Neuronal stem cell (in vitro differentiated cells): ENCODE measurements around the gene SEC24C.
"Not testable (repeated sequence)": the region's sequence is repeated elsewhere in the genome, so short reads cannot be mapped to it uniquely, and the experiment has no call there.

Experiments used
- DNase-seq: peaks from one replicate; pipeline ENCODE4 v3.0.0-alpha.2; 2013; ENCODE audit warnings: low spot score
- H2AFZ ChIP-seq: one replicate; pipeline ENCODE4 v1.6.1; 2013; ENCODE audit warnings: mild to moderate bottlenecking, low read length, inconsistent platforms
- H2AK5ac ChIP-seq: 2 replicates; pipeline ENCODE4 v1.6.1; 2013; ENCODE audit warnings: low read depth, mild to moderate bottlenecking, inconsistent platforms, low read length, moderate library complexity, mixed read lengths
- H2BK120ac ChIP-seq: 2 replicates; pipeline ENCODE4 v1.6.1; 2013; ENCODE audit warnings: low read depth, mild to moderate bottlenecking, inconsistent platforms, low read length, moderate library complexity, mixed read lengths
- H2BK12ac ChIP-seq: one replicate; pipeline ENCODE4 v1.6.1; 2013; ENCODE audit warnings: low read length, inconsistent platforms
- H2BK15ac ChIP-seq: 2 replicates; pipeline ENCODE4 v1.6.1; 2013; ENCODE audit warnings: mild to moderate bottlenecking, low read length, inconsistent platforms, mixed read lengths
- H2BK5ac ChIP-seq: one replicate; pipeline ENCODE4 v1.6.1; 2013; ENCODE audit warnings: inconsistent platforms, mild to moderate bottlenecking, low read length, moderate library complexity
- H3K14ac ChIP-seq: one replicate; pipeline ENCODE4 v1.6.1; 2013; ENCODE audit warnings: low read length, inconsistent platforms
- H3K18ac ChIP-seq: 2 replicates; pipeline ENCODE4 v1.6.1; 2013; ENCODE audit warnings: low read length, inconsistent platforms
- H3K23ac ChIP-seq: 2 replicates; pipeline ENCODE4 v1.6.1; 2013; ENCODE audit warnings: low read depth, mild to moderate bottlenecking, mixed read lengths, low read length, inconsistent platforms; ENCODE audit not compliant: poor library complexity
- H3K27ac ChIP-seq: replicated peaks from 3 replicates; pipeline ENCODE4 v1.5.1; 2013; ENCODE audit warnings: low read length, inconsistent platforms
- H3K27me3 ChIP-seq, 3 experiments: 2 replicates each; pipeline ENCODE4 v1.6.1; 2013; ENCODE audit warnings: low read length in 3 of 3, mild to moderate bottlenecking in 2 of 3, inconsistent platforms in 1 of 3, low read depth in 1 of 3, mixed read lengths in 1 of 3, moderate library complexity in 1 of 3; ENCODE audit not compliant: control insufficient read depth in 3 of 3, insufficient read depth in 3 of 3
- H3K36me3 ChIP-seq, 2 donors: replicated peaks in 1 of 2; 2 replicates each; pipeline ENCODE4 v1.6.1; 2013; ENCODE audit warnings: low read length in 2 of 2; ENCODE audit not compliant: control insufficient read depth in 2 of 2, insufficient read depth in 2 of 2
- H3K4ac ChIP-seq: 2 replicates; pipeline ENCODE4 v1.6.1; 2013; ENCODE audit warnings: inconsistent platforms, mild to moderate bottlenecking, low read length, moderate library complexity
- H3K4me1 ChIP-seq, 2 donors: 1 replicate in 1 of 2; 2 replicates in 1 of 2; pipeline ENCODE4 v1.6.1; 2013; ENCODE audit warnings: low read length in 2 of 2, low read depth in 1 of 2; ENCODE audit not compliant: control insufficient read depth in 2 of 2, insufficient read depth in 1 of 2
- H3K4me2 ChIP-seq: one replicate; pipeline ENCODE4 v1.6.1; 2013; ENCODE audit warnings: mild to moderate bottlenecking, low read length, inconsistent platforms; ENCODE audit not compliant: insufficient read depth, poor library complexity, severe bottlenecking
- H3K4me3 ChIP-seq, 2 donors: 2 replicates each; pipeline ENCODE4 v1.5.1; 2013; ENCODE audit warnings: low read length in 2 of 2, mild to moderate bottlenecking in 2 of 2, inconsistent platforms in 1 of 2, moderate library complexity in 1 of 2
- H3K79me1 ChIP-seq: one replicate; pipeline ENCODE4 v1.6.1; 2013; ENCODE audit warnings: low read depth, mild to moderate bottlenecking, inconsistent platforms, low read length, moderate library complexity
- H3K9ac ChIP-seq: one replicate; pipeline ENCODE4 v1.6.1; 2013; ENCODE audit warnings: mild to moderate bottlenecking, low read depth, low read length, inconsistent platforms; ENCODE audit not compliant: poor library complexity
- H3K9me3 ChIP-seq, 2 donors: replicated peaks in 1 of 2; 2 replicates each; pipeline versions ENCODE3 to v1.6.1; 2013; ENCODE audit warnings: low read length in 2 of 2, mild to moderate bottlenecking in 2 of 2, inconsistent platforms in 1 of 2, low read depth in 1 of 2, mixed read lengths in 1 of 2, moderate library complexity in 1 of 2; ENCODE audit not compliant: control insufficient read depth in 2 of 2, insufficient read depth in 1 of 2
- H4K8ac ChIP-seq: one replicate; pipeline ENCODE4 v1.6.1; 2013; ENCODE audit warnings: low read depth, mild to moderate bottlenecking, inconsistent platforms, low read length, moderate library complexity
- H4K91ac ChIP-seq: one replicate; pipeline ENCODE4 v1.6.1; 2013; ENCODE audit warnings: low read length, low read depth, mild to moderate bottlenecking, inconsistent platforms; ENCODE audit not compliant: poor library complexity
- WGBS, 2 donors: extraction: QIAGEN DNeasy Blood & Tissue Kit; methylation state at CpG; one replicate each; pipeline ENCODE4 v1.1.7; 2013; ENCODE audit warnings: missing lambda C conversion rate in 2 of 2, mixed read lengths in 1 of 2; ENCODE audit not compliant: insufficient read length in 2 of 2, insufficient replicate concordance in 1 of 2; ENCODE audit errors: extremely low coverage in 2 of 2; 5-methylcytosine and 5-hydroxymethylcytosine counted together

Gene SEC24C

GRCh38 chr10:73785721-73786511, 41.7 kb downstream of the SEC24C start:
- no peak overlapping the region for H3K14ac ChIP-seq
- H2BK5ac ChIP-seq, result no peak overlapping the region
- peak overlapping the region; percentile 40 for H3K18ac ChIP-seq
- no peak overlapping the region for H3K27ac ChIP-seq
- H2AK5ac ChIP-seq, result peak overlapping the region; percentile 63
- H3K4me2 ChIP-seq, result peak overlapping the region; percentile 89
- WGBS, 2 donors, result no CpG with 5 or more reads among the region's 54 CpGs
- no peak overlapping the region for H2BK15ac ChIP-seq
- H2BK120ac ChIP-seq, result no peak overlapping the region
- H3K9ac ChIP-seq, result peak overlapping the region; percentile 83
- H2BK12ac ChIP-seq, result no peak overlapping the region
- peak overlapping the region; percentile 51 to 84 for H3K4me3 ChIP-seq
- H2AFZ ChIP-seq, result peak overlapping the region; percentile 73
- peaks cover 6% of the 10 kb centered on the region for H3K79me1 ChIP-seq
- peaks cover 15 to 28% of the 10 kb centered on the region in 2 donors for H3K36me3 ChIP-seq
- DNase-seq, result no peak
- H4K8ac ChIP-seq, result no peak overlapping the region
- H3K23ac ChIP-seq, result peak overlapping the region; percentile 40
- H3K4me1 ChIP-seq, result peaks cover 7% of the 10 kb centered on the region in 2 donors
- no peaks in the 10 kb centered on the region for H3K9me3 ChIP-seq
- H3K4ac ChIP-seq, result no peak overlapping the region
- no peak overlapping the region for H4K91ac ChIP-seq
- H3K27me3 ChIP-seq, result no peaks in the 10 kb centered on the region

DNA sequence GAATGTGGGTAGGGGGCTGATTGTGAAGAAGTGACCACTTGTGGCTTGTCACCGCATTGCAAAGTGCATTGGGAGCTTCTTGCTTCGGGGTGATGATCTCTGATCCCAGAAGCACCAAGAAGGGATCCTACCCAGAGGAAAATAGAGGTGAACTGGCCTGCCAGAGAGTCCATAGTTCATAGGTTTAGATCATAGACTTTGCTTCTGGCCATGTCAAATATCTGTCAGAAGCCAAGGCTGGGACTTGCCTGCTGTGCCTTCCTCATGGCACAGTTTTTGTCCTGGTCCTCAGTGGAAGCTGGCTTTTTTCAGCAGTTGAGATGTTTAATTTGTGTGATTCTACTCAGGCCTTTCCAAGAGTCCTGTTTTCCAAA, 42.3 kb downstream of the SEC24C start:
- Histone ChIP-seq H2BK5ac (no peak overlapping the region), H3K27ac (no peak overlapping the region), H3K4me3 (peak overlapping the region; percentile 51 to 84)

GRCh38 chr10:73787031-73787800, 43.0 kb downstream of the SEC24C start:
- not testable (repeated sequence) for H2BK12ac ChIP-seq, H2BK5ac ChIP-seq, H3K27ac ChIP-seq, H3K4ac ChIP-seq, H3K14ac ChIP-seq, H3K18ac ChIP-seq, H4K8ac ChIP-seq, H3K79me1 ChIP-seq, H3K4me2 ChIP-seq, H3K4me1 ChIP-seq, H2BK15ac ChIP-seq, H3K27me3 ChIP-seq, H2BK120ac ChIP-seq, H3K23ac ChIP-seq, H3K9me3 ChIP-seq, H2AK5ac ChIP-seq, H3K9ac ChIP-seq, H2AFZ ChIP-seq, H4K91ac ChIP-seq, DNase-seq
- WGBS, 2 donors, result no CpG with 5 or more reads among the region's 21 CpGs
- H3K4me3 ChIP-seq, result peak overlapping the region in 1 of 2 donors; percentile 12
- peaks cover 23 to 41% of the 10 kb centered on the region in 2 donors for H3K36me3 ChIP-seq

More for the DNA sequence above, 42.3 kb downstream of the SEC24C start:
- Histone ChIP-seq H3K4ac (no peak overlapping the region), H2BK120ac (no peak overlapping the region), H3K9me3 (no peaks in the 10 kb centered on the region), H3K27me3 (no peaks in the 10 kb centered on the region), H3K36me3 (peaks cover 19 to 34% of the 10 kb centered on the region in 2 donors), H2AK5ac (no peak overlapping the region), H3K14ac (no peak overlapping the region), H4K8ac (no peak overlapping the region), H3K4me2 (peak overlapping the region; percentile 89), H2BK15ac (no peak overlapping the region), H2AFZ (no peak overlapping the region), H3K9ac (no peak overlapping the region), H2BK12ac (no peak overlapping the region), H3K4me1 (peaks cover 4 to 7% of the 10 kb centered on the region in 2 donors), H4K91ac (no peak overlapping the region), H3K79me1 (peaks cover 3% of the 10 kb centered on the region), H3K23ac (no peak overlapping the region), H3K18ac (no peak overlapping the region)
- no peak for DNase-seq
- no CpG with 5 or more reads among the region's 2 CpGs for WGBS, 2 donors
